Cardiac septum (tissue), 1 donor: ENCODE data around the gene GAD1. TPM values are rescaled to one million over a fixed set of nuclear protein-coding genes. Genes with fewer than 3 reads are reported as not detected.

Experiments used
- DNase-seq: peaks from one replicate; pipeline ENCODE4 v3.0.0-alpha.2; 2020; ENCODE audit warnings: low spot score
- intact Hi-C: fragments of 100-400 bp; cut with DNase I; formaldehyde crosslinking; loops from one replicate; pipeline ENCODE4 v1.14.0; 2022
- total RNA-seq: library from RNA; stranded (reverse); fragmentation: NEBNext Ultra II Directional; extraction: Animal tissue kit (Norgen Biotek cat#: 25700); gene quantifications from one replicate; pipeline ENCODE4 v1.2.1, GENCODE V29; 2021
- donor health status: DM: no; HTN: no; CAD: no.

The GAD1 gene
- total RNA-seq, 1 donor from 2014 or later, result 0.46 TPM

- intact Hi-C loops, result loop anchor here (2.0 to 10.0 kb wide), 2 partner anchors 447 to 581 kb away; no protein-coding TSS in a partner anchor
- no peak for DNase-seq
Measured at GRCh38 chr2:170815746-170816503, 762 bp upstream of the GAD1 start.

GRCh38 chr2:170817093-170818035 lies 677 bp downstream of the GAD1 start:
- intact Hi-C loops, result loop anchor here (10.0 kb wide), 1 partner anchor 583 kb away; no protein-coding TSS in a partner anchor
- DNase-seq, result no peak

GRCh38 chr2:170818036-170818751 lies 1.5 kb downstream of the GAD1 start:
- no peak for DNase-seq
- intact Hi-C loops, result loop anchor here (10.0 kb wide), 1 partner anchor 583 kb away; no protein-coding TSS in a partner anchor

- DNase-seq, result no peak
- intact Hi-C loops, result loop anchor here (10.0 kb wide), 1 partner anchor 584 kb away; no protein-coding TSS in a partner anchor
Measured at GRCh38 chr2:170818752-170819470, 2.2 kb downstream of the GAD1 start.

GRCh38 chr2:170819680-170820664 lies 3.3 kb downstream of the GAD1 start:
- intact Hi-C loops, result loop anchor here (10.0 kb wide), 1 partner anchor 585 kb away; no protein-coding TSS in a partner anchor

GRCh38 chr2:170820757-170821530 lies 4.3 kb downstream of the GAD1 start:
- DNase-seq, result no peak
- intact Hi-C loops, result no loop called here

More at GRCh38 chr2:170819680-170820664, 3.3 kb downstream of the GAD1 start:
- no peak for DNase-seq

- intact Hi-C loops, result no loop called here
- DNase-seq, result no peak
Measured at GRCh38 chr2:170821531-170822289, 5.0 kb downstream of the GAD1 start.

- intact Hi-C loops, result no loop called here
- no peak for DNase-seq
Measured at GRCh38 chr2:170822290-170823087, 5.8 kb downstream of the GAD1 start.

- intact Hi-C loops, result no loop called here
- no peak for DNase-seq
Measured at GRCh38 chr2:170823088-170823897, 6.6 kb downstream of the GAD1 start.

- intact Hi-C loops, result no loop called here
- DNase-seq, result no peak
Measured at GRCh38 chr2:170823898-170824215, 7.2 kb downstream of the GAD1 start.

- DNase-seq, result no peak
- intact Hi-C loops, result no loop called here
Measured at GRCh38 chr2:170824526-170825015, 7.9 kb downstream of the GAD1 start.

GRCh38 chr2:170827841-170828532 lies 11.3 kb downstream of the GAD1 start:
- intact Hi-C loops, result no loop called here
- no peak for DNase-seq

GRCh38 chr2:170828533-170828916 lies 11.8 kb downstream of the GAD1 start:
- intact Hi-C loops, result no loop called here
- DNase-seq, result no peak

- DNase-seq, result no peak
- intact Hi-C loops, result no loop called here
Measured at GRCh38 chr2:170829036-170829435, 12.3 kb downstream of the GAD1 start.
